ENCODE results near the gene TFF3. TPM values are rescaled to one million over a fixed set of nuclear protein-coding genes. Genes with fewer than 3 reads are reported as not detected.

Gene TFF3
- total and polyA plus RNA-seq, 2 experiments from 2014 or later = 1.2 to 3.3 TPM

GRCh38 chr21:42279888-42280287 lies 35.3 kb downstream of the TFF3 start (continued):
- TF ChIP-seq, protein P1, sequence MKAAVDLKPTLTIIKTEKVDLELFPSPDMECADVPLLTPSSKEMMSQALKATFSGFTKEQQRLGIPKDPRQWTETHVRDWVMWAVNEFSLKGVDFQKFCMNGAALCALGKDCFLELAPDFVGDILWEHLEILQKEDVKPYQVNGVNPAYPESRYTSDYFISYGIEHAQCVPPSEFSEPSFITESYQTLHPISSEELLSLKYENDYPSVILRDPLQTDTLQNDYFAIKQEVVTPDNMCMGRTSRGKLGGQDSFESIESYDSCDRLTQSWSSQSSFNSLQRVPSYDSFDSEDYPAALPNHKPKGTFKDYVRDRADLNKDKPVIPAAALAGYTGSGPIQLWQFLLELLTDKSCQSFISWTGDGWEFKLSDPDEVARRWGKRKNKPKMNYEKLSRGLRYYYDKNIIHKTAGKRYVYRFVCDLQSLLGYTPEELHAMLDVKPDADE (IDR thresholded peaks at IDR 0.05) = no peak
- TF ChIP-seq JUNB (IDR thresholded peaks at IDR 0.05; ENCODE audit: unreplicated experiment) = no peak
- no peak for TF ChIP-seq POLR2AphosphoS5 (IDR thresholded peaks at IDR 0.05; ENCODE audit: low read depth)
- TF ChIP-seq ZNF114 (CRISPR knock-in tag; IDR thresholded peaks at IDR 0.05) = no peak
- TF ChIP-seq, protein P2, sequence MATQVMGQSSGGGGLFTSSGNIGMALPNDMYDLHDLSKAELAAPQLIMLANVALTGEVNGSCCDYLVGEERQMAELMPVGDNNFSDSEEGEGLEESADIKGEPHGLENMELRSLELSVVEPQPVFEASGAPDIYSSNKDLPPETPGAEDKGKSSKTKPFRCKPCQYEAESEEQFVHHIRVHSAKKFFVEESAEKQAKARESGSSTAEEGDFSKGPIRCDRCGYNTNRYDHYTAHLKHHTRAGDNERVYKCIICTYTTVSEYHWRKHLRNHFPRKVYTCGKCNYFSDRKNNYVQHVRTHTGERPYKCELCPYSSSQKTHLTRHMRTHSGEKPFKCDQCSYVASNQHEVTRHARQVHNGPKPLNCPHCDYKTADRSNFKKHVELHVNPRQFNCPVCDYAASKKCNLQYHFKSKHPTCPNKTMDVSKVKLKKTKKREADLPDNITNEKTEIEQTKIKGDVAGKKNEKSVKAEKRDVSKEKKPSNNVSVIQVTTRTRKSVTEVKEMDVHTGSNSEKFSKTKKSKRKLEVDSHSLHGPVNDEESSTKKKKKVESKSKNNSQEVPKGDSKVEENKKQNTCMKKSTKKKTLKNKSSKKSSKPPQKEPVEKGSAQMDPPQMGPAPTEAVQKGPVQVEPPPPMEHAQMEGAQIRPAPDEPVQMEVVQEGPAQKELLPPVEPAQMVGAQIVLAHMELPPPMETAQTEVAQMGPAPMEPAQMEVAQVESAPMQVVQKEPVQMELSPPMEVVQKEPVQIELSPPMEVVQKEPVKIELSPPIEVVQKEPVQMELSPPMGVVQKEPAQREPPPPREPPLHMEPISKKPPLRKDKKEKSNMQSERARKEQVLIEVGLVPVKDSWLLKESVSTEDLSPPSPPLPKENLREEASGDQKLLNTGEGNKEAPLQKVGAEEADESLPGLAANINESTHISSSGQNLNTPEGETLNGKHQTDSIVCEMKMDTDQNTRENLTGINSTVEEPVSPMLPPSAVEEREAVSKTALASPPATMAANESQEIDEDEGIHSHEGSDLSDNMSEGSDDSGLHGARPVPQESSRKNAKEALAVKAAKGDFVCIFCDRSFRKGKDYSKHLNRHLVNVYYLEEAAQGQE (IDR thresholded peaks at IDR 0.05; ENCODE audit: unreplicated experiment) = no peak
- TF ChIP-seq CREB1 (CRISPR knock-in tag; IDR thresholded peaks at IDR 0.05; ENCODE audit: low read depth) = no peak
- TF ChIP-seq EZH2phosphoT487 (IDR thresholded peaks at IDR 0.05; ENCODE audit: unreplicated experiment) = no peak
- no peak for TF ChIP-seq EZH2 (IDR thresholded peaks at IDR 0.05; ENCODE audit: low read depth, unreplicated experiment)
- no peak for TF ChIP-seq ZNF331 (CRISPR knock-in tag; IDR thresholded peaks at IDR 0.05; ENCODE audit: low read depth)

GRCh38 chr21:42279341-42279871 lies 35.8 kb downstream of the TFF3 start:
- Mint-ChIP-seq H3K27ac (no peak overlapping the region), H3K4me1 (no peaks in the 10 kb centered on the region; the same call in 2 of the 3 replicates), H3K9me3 (no peaks in the 10 kb centered on the region), H3K27me3 (ENCODE audit: insufficient read depth, low read depth, poor library complexity) (peaks cover 12% of the 10 kb centered on the region), H3K36me3 (ENCODE audit: low read depth) (no peaks in the 10 kb centered on the region), H3K4me3 (no peak overlapping the region)
- no peaks in the 10 kb centered on the region for H3K79me2 ChIP-seq (replicated peaks; ENCODE audit: insufficient read depth)
- no peak overlapping the region for H3K27ac ChIP-seq (ENCODE audit: low read depth)
- no peak overlapping the region for H2AFZ ChIP-seq
- H3K4me1 ChIP-seq (ENCODE audit: insufficient read depth) = no peaks in the 10 kb centered on the region
- ATAC-seq (peak; percentile 25; the same call in 2 of the 3 replicates), DNase-seq (ENCODE audit: low spot score) (no peak)
- no peaks in the 10 kb centered on the region for H3K36me3 ChIP-seq (ENCODE audit: insufficient read depth)
- no peaks in the 10 kb centered on the region for H3K9me2 ChIP-seq (ENCODE audit: insufficient read depth)
- H3F3A ChIP-seq (replicated peaks; ENCODE audit: low read depth) = no peaks in the 10 kb centered on the region
- no peaks in the 10 kb centered on the region for H4K20me1 ChIP-seq (replicated peaks; ENCODE audit: insufficient read depth)
- H3K4me3 ChIP-seq = no peak overlapping the region
- H3K4me2 ChIP-seq = no peak overlapping the region
- no peaks in the 10 kb centered on the region for H3K27me3 ChIP-seq (ENCODE audit: insufficient read depth)
- TF ChIP-seq, protein P1 (IDR thresholded peaks at IDR 0.05) = no peak
- TF ChIP-seq NANOG (IDR thresholded peaks at IDR 0.05; ENCODE audit: borderline replicate concordance) (no peak), POLR2AphosphoS5 (IDR thresholded peaks at IDR 0.05; ENCODE audit: low read depth) (no peak), ZNF114 (CRISPR knock-in tag; IDR thresholded peaks at IDR 0.05) (no peak)
- TF ChIP-seq, protein P2 (IDR thresholded peaks at IDR 0.05; ENCODE audit: unreplicated experiment) = no peak

Measured in GM23338 (cell line).